ENCODE results near the gene NPL.

DNA sequence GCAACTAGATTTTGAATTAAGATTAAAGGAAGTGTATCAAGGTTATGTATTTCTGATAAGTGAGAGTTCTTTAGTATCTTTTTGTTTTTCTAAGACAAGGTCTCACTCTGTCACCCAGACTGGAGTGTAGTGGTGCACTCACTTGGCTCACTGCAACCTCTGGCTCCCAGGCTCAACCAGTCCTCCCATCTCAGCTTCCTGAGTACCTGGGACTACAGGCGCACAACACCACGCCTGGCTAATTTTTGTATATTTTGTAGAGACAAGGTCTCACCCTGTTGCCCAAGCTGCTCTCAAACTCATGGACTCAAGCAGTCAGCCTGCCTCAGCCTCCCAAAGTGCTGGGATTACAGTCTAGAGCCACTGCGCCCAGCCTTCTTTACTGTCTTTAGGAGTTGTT lies 83.3 kb downstream of the NPL start:
- TF ChIP-seq, protein P1, sequence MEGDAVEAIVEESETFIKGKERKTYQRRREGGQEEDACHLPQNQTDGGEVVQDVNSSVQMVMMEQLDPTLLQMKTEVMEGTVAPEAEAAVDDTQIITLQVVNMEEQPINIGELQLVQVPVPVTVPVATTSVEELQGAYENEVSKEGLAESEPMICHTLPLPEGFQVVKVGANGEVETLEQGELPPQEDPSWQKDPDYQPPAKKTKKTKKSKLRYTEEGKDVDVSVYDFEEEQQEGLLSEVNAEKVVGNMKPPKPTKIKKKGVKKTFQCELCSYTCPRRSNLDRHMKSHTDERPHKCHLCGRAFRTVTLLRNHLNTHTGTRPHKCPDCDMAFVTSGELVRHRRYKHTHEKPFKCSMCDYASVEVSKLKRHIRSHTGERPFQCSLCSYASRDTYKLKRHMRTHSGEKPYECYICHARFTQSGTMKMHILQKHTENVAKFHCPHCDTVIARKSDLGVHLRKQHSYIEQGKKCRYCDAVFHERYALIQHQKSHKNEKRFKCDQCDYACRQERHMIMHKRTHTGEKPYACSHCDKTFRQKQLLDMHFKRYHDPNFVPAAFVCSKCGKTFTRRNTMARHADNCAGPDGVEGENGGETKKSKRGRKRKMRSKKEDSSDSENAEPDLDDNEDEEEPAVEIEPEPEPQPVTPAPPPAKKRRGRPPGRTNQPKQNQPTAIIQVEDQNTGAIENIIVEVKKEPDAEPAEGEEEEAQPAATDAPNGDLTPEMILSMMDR (IDR thresholded peaks at IDR 0.05; ENCODE audit: insufficient read depth, low read length), result no peak
- TF ChIP-seq POLR2AphosphoS5 (IDR thresholded peaks at IDR 0.05; ENCODE audit: low read depth) (no peak), GABPA (IDR thresholded peaks at IDR 0.05; ENCODE audit: low read depth) (no peak)
- TF ChIP-seq, protein P2, sequence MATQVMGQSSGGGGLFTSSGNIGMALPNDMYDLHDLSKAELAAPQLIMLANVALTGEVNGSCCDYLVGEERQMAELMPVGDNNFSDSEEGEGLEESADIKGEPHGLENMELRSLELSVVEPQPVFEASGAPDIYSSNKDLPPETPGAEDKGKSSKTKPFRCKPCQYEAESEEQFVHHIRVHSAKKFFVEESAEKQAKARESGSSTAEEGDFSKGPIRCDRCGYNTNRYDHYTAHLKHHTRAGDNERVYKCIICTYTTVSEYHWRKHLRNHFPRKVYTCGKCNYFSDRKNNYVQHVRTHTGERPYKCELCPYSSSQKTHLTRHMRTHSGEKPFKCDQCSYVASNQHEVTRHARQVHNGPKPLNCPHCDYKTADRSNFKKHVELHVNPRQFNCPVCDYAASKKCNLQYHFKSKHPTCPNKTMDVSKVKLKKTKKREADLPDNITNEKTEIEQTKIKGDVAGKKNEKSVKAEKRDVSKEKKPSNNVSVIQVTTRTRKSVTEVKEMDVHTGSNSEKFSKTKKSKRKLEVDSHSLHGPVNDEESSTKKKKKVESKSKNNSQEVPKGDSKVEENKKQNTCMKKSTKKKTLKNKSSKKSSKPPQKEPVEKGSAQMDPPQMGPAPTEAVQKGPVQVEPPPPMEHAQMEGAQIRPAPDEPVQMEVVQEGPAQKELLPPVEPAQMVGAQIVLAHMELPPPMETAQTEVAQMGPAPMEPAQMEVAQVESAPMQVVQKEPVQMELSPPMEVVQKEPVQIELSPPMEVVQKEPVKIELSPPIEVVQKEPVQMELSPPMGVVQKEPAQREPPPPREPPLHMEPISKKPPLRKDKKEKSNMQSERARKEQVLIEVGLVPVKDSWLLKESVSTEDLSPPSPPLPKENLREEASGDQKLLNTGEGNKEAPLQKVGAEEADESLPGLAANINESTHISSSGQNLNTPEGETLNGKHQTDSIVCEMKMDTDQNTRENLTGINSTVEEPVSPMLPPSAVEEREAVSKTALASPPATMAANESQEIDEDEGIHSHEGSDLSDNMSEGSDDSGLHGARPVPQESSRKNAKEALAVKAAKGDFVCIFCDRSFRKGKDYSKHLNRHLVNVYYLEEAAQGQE (IDR thresholded peaks at IDR 0.05; ENCODE audit: insufficient replicate concordance, low read depth), result no peak

Data from HL-60 (cell line).